WTC11 (cell line): ENCODE results near the gene MCFD2. TPM values are rescaled to one million over a fixed set of nuclear protein-coding genes. Genes with fewer than 3 reads are reported as not detected.

Experiments
- ATAC-seq: fragments of 200-7000 bp; cut with Tn5 transposase; 2 replicates; pipeline ENCODE4 v1.10.0; 2021; ENCODE audit warnings: mild to moderate bottlenecking, moderate library complexity
- CTCF ChIA-PET: fragments of 300-600 bp; sonication (Branson Sonifier 250); formaldehyde crosslinking; loops from one replicate; lab custom pipeline; 2021; ENCODE audit warnings: antibody characterized with exemption; lab: Charles Lee
- POLR2A ChIA-PET: fragments of 350-600 bp; sonication (Branson Sonifier 250); formaldehyde crosslinking; loops from one replicate; lab custom pipeline; 2021; ENCODE audit warnings: antibody characterized with exemption; lab: Charles Lee
- DNase-seq: peaks from one replicate; pipeline ENCODE4 v3.0.0; 2021; ENCODE audit warnings: low spot score
- H3K27ac Mint-ChIP-seq: 2 replicates; pipeline ENCODE4 v1.8.0; 2021; ENCODE audit warnings: mixed read lengths
- H3K27me3 Mint-ChIP-seq: 2 replicates; pipeline ENCODE4 v1.8.0; 2021; ENCODE audit warnings: low read depth, mild to moderate bottlenecking, moderate library complexity, mixed read lengths
- H3K36me3 Mint-ChIP-seq: 2 replicates; pipeline ENCODE4 v1.8.0; 2021; ENCODE audit warnings: mixed read lengths
- H3K4me1 Mint-ChIP-seq: 2 replicates; pipeline ENCODE4 v1.8.0; 2022; ENCODE audit warnings: mixed read lengths
- H3K4me3 Mint-ChIP-seq: 2 replicates; pipeline ENCODE4 v1.8.0; 2021; ENCODE audit warnings: mild to moderate bottlenecking, moderate library complexity, mixed read lengths
- H3K9me3 Mint-ChIP-seq: 2 replicates; pipeline ENCODE4 v1.8.0; 2021; ENCODE audit warnings: mixed read lengths
- CBFB ChIP-seq: sonication (generic); formaldehyde crosslinking; IDR thresholded peaks from 2 replicates; pipeline ENCODE4 v1.8.1; 2022; ENCODE audit warnings: mild to moderate bottlenecking, low read depth, missing genetic modification reagents
- CREB1 ChIP-seq: sonication (generic); formaldehyde crosslinking; IDR thresholded peaks from 2 replicates; pipeline ENCODE4 v1.8.0; 2023; ENCODE audit warnings: mild to moderate bottlenecking, missing genetic modification reagents
- ELF4 ChIP-seq: sonication (generic); formaldehyde crosslinking; IDR thresholded peaks from 2 replicates; pipeline ENCODE4 v1.8.1; 2022; ENCODE audit warnings: low read depth, mild to moderate bottlenecking, moderate library complexity, missing genetic modification reagents
- FOXK1 ChIP-seq: sonication (generic); formaldehyde crosslinking; IDR thresholded peaks from 2 replicates; pipeline ENCODE4 v1.8.0; 2022; ENCODE audit warnings: mild to moderate bottlenecking, moderate library complexity, missing genetic modification reagents
- GABPB1 ChIP-seq: sonication (generic); formaldehyde crosslinking; IDR thresholded peaks from 2 replicates; pipeline ENCODE4 v1.8.1; 2023; ENCODE audit warnings: mild to moderate bottlenecking, missing genetic modification reagents
- NR3C1 ChIP-seq: sonication (generic); formaldehyde crosslinking; conservative IDR thresholded peaks from 2 replicates; pipeline ENCODE4 v1.8.1; 2023; ENCODE audit warnings: low read depth, mild to moderate bottlenecking, missing genetic modification reagents
- RELA ChIP-seq: sonication (generic); formaldehyde crosslinking; IDR thresholded peaks from 2 replicates; pipeline ENCODE4 v1.8.1; 2022; ENCODE audit warnings: missing genetic modification reagents, mild to moderate bottlenecking, borderline replicate concordance
- RORB ChIP-seq: fragments of 250-450 bp; sonication (Bioruptor Pico); IDR thresholded peaks from 2 replicates; pipeline ENCODE4 v1.9.0; 2021; ENCODE audit warnings: mild to moderate bottlenecking
- SMAD3 ChIP-seq: sonication (generic); formaldehyde crosslinking; IDR thresholded peaks from 2 replicates; pipeline ENCODE4 v1.8.0; 2022; ENCODE audit warnings: missing genetic modification reagents, mild to moderate bottlenecking, borderline replicate concordance
- SOX15 ChIP-seq: fragments of 250-450 bp; sonication (Bioruptor Pico); IDR thresholded peaks from 2 replicates; pipeline ENCODE4 v1.9.0; 2021; ENCODE audit warnings: mild to moderate bottlenecking
- ZNF121 ChIP-seq: sonication (generic); formaldehyde crosslinking; IDR thresholded peaks from 2 replicates; pipeline ENCODE4 v1.8.0; 2023; ENCODE audit warnings: missing genetic modification reagents
- ZNF396 ChIP-seq: fragments of 250-450 bp; sonication (Bioruptor Pico); IDR thresholded peaks from 2 replicates; pipeline ENCODE4 v1.8.0; 2021; ENCODE audit warnings: mild to moderate bottlenecking, moderate library complexity, borderline replicate concordance
- ZNF416 ChIP-seq: fragments of 250-450 bp; sonication (Bioruptor Pico); IDR thresholded peaks from 2 replicates; pipeline ENCODE4 v1.9.0; 2021; ENCODE audit warnings: mild to moderate bottlenecking, inconsistent platforms
- total RNA-seq: library from RNA; stranded (reverse); gene quantifications from 3 replicates; pipeline ENCODE4 v1.2.3, GENCODE V29; 2021
- TF ChIP-seq, protein P1 (sequence below): fragments of 250-450 bp; sonication (Bioruptor Pico); IDR thresholded peaks from 2 replicates; pipeline ENCODE4 v1.9.0; 2021; ENCODE audit warnings: moderate library complexity, mild to moderate bottlenecking, inconsistent platforms, borderline replicate concordance
- TF ChIP-seq, protein P2 (sequence below): sonication (generic); formaldehyde crosslinking; IDR thresholded peaks from 2 replicates; pipeline ENCODE4 v1.8.0; 2023; ENCODE audit warnings: missing genetic modification reagents
- TF ChIP-seq, protein P3 (sequence below): sonication (generic); formaldehyde crosslinking; IDR thresholded peaks from 2 replicates; pipeline ENCODE4 v1.8.1; 2022; ENCODE audit warnings: low read depth, missing genetic modification reagents, borderline replicate concordance
- TF ChIP-seq, protein P4 (sequence below): sonication (generic); formaldehyde crosslinking; conservative IDR thresholded peaks from 2 replicates; pipeline ENCODE4 v1.8.1; 2023; ENCODE audit warnings: mild to moderate bottlenecking, low read depth, missing genetic modification reagents, moderate library complexity
- TF ChIP-seq, protein P5 (sequence below): sonication (generic); formaldehyde crosslinking; IDR thresholded peaks from 2 replicates; pipeline ENCODE4 v1.8.1; 2023; ENCODE audit warnings: mild to moderate bottlenecking, missing genetic modification reagents
- TF ChIP-seq, protein P6 (sequence below): sonication (generic); formaldehyde crosslinking; IDR thresholded peaks from 2 replicates; pipeline ENCODE4 v1.8.0; 2022; ENCODE audit warnings: mild to moderate bottlenecking, missing genetic modification reagents
- TF ChIP-seq, protein P7 (sequence below): sonication (generic); formaldehyde crosslinking; IDR thresholded peaks from 2 replicates; pipeline ENCODE4 v1.8.1; 2023; ENCODE audit warnings: mild to moderate bottlenecking, missing genetic modification reagents, moderate library complexity

Gene MCFD2
- total RNA-seq, 1 experiment from 2014 or later: 68.1 TPM

DNA sequence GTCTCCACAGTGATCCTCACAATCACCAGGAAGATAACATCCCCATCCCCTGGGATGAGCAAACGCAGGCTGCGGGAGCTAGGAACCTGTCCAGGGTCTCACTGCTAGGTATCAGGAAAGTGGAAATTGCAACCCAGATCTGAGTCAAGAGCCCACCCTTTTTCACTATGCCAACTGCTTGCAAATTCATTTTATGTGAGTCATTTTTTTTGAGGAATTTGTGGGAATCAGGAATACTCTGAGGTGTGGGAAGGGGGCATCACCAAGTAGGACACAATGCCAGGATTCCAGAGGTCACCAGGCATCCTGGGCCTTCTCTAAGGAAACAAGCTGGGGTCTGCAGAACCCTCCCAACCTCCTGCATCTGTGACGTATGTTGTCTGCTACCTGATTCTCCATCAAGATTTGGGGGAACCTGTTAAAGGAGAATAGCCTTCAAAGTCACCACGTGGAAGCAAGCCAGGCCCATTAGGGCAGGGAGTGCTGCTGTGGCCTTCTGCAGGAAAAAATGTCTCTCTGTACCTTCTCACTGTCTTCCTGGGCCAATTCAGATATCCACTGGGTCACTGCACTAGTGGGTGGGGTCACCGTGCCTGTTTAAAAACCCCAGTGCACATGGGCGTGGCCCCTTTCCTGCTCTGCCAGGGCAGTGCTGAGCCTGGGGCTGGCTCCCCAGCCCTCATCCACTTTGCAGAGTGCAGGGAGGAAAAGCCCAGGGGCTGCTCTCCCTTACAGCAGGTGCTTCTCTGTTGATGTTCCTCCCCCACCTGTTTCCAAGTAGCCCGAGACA is 50.2 kb downstream of the MCFD2 start:
- no peak for ATAC-seq
- Mint-ChIP-seq H3K9me3 (peaks cover 21% of the 10 kb centered on the region), H3K36me3 (peaks cover 4% of the 10 kb centered on the region; the same call in 1 of the 2 replicates), H3K27me3 (peaks cover 6% of the 10 kb centered on the region), H3K4me3 (no peak overlapping the region), H3K4me1 (no peaks in the 10 kb centered on the region), H3K27ac (no peak overlapping the region)
- TF ChIP-seq, protein P1, sequence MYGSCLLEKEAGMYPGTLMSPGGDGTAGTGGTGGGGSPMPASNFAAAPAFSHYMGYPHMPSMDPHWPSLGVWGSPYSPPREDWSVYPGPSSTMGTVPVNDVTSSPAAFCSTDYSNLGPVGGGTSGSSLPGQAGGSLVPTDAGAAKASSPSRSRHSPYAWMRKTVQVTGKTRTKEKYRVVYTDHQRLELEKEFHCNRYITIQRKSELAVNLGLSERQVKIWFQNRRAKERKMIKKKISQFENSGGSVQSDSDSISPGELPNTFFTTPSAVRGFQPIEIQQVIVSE (CRISPR knock-in tag): no peak
- TF ChIP-seq RELA (CRISPR knock-in tag) (no peak), ELF4 (CRISPR knock-in tag) (no peak), SOX15 (CRISPR knock-in tag) (no peak), CREB1 (no peak), FOXK1 (no peak), RORB (CRISPR knock-in tag) (no peak)
- TF ChIP-seq, protein P2, sequence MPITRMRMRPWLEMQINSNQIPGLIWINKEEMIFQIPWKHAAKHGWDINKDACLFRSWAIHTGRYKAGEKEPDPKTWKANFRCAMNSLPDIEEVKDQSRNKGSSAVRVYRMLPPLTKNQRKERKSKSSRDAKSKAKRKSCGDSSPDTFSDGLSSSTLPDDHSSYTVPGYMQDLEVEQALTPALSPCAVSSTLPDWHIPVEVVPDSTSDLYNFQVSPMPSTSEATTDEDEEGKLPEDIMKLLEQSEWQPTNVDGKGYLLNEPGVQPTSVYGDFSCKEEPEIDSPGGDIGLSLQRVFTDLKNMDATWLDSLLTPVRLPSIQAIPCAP (CRISPR knock-in tag): no peak
- TF ChIP-seq, protein P3, sequence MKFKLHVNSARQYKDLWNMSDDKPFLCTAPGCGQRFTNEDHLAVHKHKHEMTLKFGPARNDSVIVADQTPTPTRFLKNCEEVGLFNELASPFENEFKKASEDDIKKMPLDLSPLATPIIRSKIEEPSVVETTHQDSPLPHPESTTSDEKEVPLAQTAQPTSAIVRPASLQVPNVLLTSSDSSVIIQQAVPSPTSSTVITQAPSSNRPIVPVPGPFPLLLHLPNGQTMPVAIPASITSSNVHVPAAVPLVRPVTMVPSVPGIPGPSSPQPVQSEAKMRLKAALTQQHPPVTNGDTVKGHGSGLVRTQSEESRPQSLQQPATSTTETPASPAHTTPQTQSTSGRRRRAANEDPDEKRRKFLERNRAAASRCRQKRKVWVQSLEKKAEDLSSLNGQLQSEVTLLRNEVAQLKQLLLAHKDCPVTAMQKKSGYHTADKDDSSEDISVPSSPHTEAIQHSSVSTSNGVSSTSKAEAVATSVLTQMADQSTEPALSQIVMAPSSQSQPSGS: no peak
- DNase-seq: no peak
- POLR2A ChIA-PET: no interaction called here
- CTCF ChIA-PET: interaction anchor here (0.6 kb wide), 1 partner anchor 201 kb away, joined by 3 read pairs; no protein-coding TSS in a partner anchor

DNA sequence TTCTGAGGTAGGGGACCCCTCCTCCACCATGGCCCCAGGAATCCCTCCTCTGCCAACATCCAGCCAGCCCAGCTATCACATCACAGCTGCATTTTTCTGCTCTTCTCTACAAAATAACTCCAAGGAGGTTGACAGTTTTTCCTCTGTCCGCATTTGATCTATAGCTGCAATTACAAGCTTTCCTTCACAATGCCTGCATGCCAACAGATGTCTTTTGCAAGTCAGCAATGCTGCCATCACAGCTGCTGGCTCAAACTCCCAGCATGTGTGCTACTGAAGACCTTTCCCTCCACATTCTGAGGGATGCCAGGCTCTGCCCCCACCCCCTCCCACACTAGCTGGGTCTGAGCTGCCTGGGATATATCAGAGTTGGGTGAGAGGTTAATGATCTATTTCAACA is 51.7 kb downstream of the MCFD2 start:
- ChIA-PET POLR2A (no interaction called here), CTCF (no interaction called here)
- TF ChIP-seq SMAD3 (CRISPR knock-in tag): no peak
- no peak for TF ChIP-seq CREB1
- TF ChIP-seq, protein P4, sequence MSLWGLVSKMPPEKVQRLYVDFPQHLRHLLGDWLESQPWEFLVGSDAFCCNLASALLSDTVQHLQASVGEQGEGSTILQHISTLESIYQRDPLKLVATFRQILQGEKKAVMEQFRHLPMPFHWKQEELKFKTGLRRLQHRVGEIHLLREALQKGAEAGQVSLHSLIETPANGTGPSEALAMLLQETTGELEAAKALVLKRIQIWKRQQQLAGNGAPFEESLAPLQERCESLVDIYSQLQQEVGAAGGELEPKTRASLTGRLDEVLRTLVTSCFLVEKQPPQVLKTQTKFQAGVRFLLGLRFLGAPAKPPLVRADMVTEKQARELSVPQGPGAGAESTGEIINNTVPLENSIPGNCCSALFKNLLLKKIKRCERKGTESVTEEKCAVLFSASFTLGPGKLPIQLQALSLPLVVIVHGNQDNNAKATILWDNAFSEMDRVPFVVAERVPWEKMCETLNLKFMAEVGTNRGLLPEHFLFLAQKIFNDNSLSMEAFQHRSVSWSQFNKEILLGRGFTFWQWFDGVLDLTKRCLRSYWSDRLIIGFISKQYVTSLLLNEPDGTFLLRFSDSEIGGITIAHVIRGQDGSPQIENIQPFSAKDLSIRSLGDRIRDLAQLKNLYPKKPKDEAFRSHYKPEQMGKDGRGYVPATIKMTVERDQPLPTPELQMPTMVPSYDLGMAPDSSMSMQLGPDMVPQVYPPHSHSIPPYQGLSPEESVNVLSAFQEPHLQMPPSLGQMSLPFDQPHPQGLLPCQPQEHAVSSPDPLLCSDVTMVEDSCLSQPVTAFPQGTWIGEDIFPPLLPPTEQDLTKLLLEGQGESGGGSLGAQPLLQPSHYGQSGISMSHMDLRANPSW: no peak
- TF ChIP-seq GABPB1 (CRISPR knock-in tag): no peak
- TF ChIP-seq, protein P5, sequence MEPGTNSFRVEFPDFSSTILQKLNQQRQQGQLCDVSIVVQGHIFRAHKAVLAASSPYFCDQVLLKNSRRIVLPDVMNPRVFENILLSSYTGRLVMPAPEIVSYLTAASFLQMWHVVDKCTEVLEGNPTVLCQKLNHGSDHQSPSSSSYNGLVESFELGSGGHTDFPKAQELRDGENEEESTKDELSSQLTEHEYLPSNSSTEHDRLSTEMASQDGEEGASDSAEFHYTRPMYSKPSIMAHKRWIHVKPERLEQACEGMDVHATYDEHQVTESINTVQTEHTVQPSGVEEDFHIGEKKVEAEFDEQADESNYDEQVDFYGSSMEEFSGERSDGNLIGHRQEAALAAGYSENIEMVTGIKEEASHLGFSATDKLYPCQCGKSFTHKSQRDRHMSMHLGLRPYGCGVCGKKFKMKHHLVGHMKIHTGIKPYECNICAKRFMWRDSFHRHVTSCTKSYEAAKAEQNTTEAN: no peak
- TF ChIP-seq CBFB (CRISPR knock-in tag): no peak
- TF ChIP-seq, protein P6, sequence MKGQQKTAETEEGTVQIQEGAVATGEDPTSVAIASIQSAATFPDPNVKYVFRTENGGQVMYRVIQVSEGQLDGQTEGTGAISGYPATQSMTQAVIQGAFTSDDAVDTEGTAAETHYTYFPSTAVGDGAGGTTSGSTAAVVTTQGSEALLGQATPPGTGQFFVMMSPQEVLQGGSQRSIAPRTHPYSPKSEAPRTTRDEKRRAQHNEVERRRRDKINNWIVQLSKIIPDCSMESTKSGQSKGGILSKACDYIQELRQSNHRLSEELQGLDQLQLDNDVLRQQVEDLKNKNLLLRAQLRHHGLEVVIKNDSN (CRISPR knock-in tag): no peak
- TF ChIP-seq, protein P7, sequence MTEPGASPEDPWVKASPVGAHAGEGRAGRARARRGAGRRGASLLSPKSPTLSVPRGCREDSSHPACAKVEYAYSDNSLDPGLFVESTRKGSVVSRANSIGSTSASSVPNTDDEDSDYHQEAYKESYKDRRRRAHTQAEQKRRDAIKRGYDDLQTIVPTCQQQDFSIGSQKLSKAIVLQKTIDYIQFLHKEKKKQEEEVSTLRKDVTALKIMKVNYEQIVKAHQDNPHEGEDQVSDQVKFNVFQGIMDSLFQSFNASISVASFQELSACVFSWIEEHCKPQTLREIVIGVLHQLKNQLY: no peak
- no peak for TF ChIP-seq ZNF416 (CRISPR knock-in tag)
- no peak for TF ChIP-seq ZNF396 (CRISPR knock-in tag)
- TF ChIP-seq NR3C1 (CRISPR knock-in tag): no peak
- TF ChIP-seq ZNF121 (CRISPR knock-in tag): no peak
- Mint-ChIP-seq H3K9me3 (peaks cover 21% of the 10 kb centered on the region), H3K36me3 (peaks cover 4% of the 10 kb centered on the region; the same call in 1 of the 2 replicates), H3K4me3 (no peak overlapping the region), H3K27ac (no peak overlapping the region), H3K27me3 (peaks cover 6% of the 10 kb centered on the region), H3K4me1 (no peaks in the 10 kb centered on the region)
- DNase-seq (no peak), ATAC-seq (no peak)
